Activated T-helper 17 cell treated with anti-CD3 and anti-CD28 coated beads, Interleukin-2, amount 50 U/mL, for 72 hours (primary cell): ENCODE measurements around the gene EPGN. TPM values are rescaled to one million over a fixed set of nuclear protein-coding genes. Genes with fewer than 3 reads are reported as not detected.
A peak's percentile ranks its signal among the peaks of the same experiment; 100 is the strongest.
"Not testable (repeated sequence)": the region's sequence is repeated elsewhere in the genome, so short reads cannot be mapped to it uniquely, and the experiment has no call there.

Experiments used
- ATAC-seq: fragments of 150-1000 bp; cut with Tn5 transposase; replicated peaks from 2 replicates; pipeline ENCODE4 v1.10.0; 2021; ENCODE audit warnings: mild to moderate bottlenecking, moderate library complexity
- H3K27ac Mint-ChIP-seq: one replicate; pipeline ENCODE4 v1.8.0; 2022; ENCODE audit warnings: mixed read lengths
- H3K27me3 Mint-ChIP-seq: one replicate; pipeline ENCODE4 v1.8.0; 2022; ENCODE audit warnings: mixed read lengths
- H3K36me3 Mint-ChIP-seq: one replicate; pipeline ENCODE4 v1.8.0; 2022; ENCODE audit warnings: low read depth, mild to moderate bottlenecking, mixed read lengths
- H3K4me1 Mint-ChIP-seq: one replicate; pipeline ENCODE4 v1.8.0; 2022; ENCODE audit warnings: mixed read lengths
- H3K4me3 Mint-ChIP-seq: one replicate; pipeline ENCODE4 v1.8.0; 2022; ENCODE audit warnings: mild to moderate bottlenecking, mixed read lengths
- H3K9me3 Mint-ChIP-seq: one replicate; pipeline ENCODE4 v1.8.0; 2022; ENCODE audit warnings: mixed read lengths
- total RNA-seq, 2 donors: library from RNA; stranded (reverse); gene quantifications; one replicate each; pipeline ENCODE4 v1.2.3, GENCODE V29; 2022

Gene EPGN
- total RNA-seq, 2 donors from 2014 or later = not detected

DNA sequence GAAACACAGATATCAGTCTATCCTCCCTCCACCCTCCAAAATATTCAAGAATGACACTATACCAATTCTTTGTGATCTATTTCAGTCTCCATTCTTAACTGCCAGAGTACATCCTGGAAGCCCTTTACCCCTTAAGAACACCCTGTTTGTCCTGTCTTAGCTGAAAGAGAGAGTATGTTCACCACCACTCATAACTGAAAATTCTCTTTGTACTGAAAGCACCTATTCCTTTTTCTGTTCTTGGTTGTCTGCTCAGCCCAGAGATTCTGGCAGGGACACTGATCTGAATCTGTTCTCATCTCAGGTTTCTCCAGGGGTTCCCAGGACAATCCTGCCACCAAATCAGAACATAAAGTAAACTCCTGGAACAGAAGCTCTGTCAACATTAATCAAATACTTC, 31.2 kb downstream of the EPGN start:
- Mint-ChIP-seq H3K36me3 (no peaks in the 10 kb centered on the region), H3K27ac (no peak overlapping the region), H3K4me1 (no peaks in the 10 kb centered on the region), H3K9me3 (peaks cover 7% of the 10 kb centered on the region), H3K4me3 (no peak overlapping the region), H3K27me3 (peaks cover 14% of the 10 kb centered on the region)
- no peak for ATAC-seq

DNA sequence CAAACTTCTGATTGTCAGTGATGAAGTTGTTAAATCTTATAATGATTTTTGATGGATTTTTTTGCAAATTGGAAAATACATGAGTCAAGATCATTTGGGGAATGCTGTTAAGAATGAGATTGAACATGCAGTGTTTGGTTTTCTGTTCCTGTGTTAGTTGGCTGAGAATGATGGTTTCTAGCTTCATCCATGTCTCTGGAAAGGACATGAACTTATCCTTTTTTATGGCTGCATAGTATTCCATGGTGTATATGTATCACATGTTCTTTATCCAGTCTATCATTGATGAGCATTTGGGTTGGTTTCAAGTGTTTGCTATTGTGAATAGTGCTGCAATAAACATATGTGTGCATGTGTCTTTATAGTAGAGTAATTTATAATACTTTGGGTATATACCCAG, 32.2 kb downstream of the EPGN start:
- not testable (repeated sequence) for H3K9me3 Mint-ChIP-seq, H3K27ac Mint-ChIP-seq, H3K4me1 Mint-ChIP-seq, H3K36me3 Mint-ChIP-seq, H3K4me3 Mint-ChIP-seq, ATAC-seq
- peaks cover 18% of the 10 kb centered on the region for H3K27me3 Mint-ChIP-seq

GRCh38 chr4:74344031-74344430, 35.8 kb downstream of the EPGN start:
- no peaks in the 10 kb centered on the region for H3K36me3 Mint-ChIP-seq

DNA sequence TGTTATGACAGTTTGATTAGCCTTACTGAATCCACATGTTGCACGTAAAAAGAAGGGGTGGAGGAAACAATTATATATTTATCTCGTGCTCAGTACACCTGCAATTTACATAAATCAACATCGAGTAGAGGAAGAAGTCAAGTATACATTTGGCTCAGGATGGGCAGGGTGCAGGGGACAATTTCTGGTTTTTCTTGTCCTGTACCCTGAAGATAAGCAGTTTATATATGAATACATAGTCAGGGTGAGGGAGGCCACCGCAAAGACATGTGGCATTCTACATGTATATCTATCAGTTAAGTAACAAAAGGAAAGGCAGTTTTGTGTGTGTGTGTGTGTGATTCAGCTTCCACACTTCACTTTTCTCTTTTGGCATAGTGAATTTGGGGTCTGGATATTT, 45.6 kb downstream of the EPGN start:
- no peak overlapping the region for H3K4me3 Mint-ChIP-seq
- H3K9me3 Mint-ChIP-seq = no peaks in the 10 kb centered on the region

More at GRCh38 chr4:74344031-74344430, 35.8 kb downstream of the EPGN start:
- Mint-ChIP-seq H3K4me1 (no peaks in the 10 kb centered on the region), H3K9me3 (peaks cover 9% of the 10 kb centered on the region), H3K4me3 (no peak overlapping the region), H3K27ac (no peak overlapping the region), H3K27me3 (peaks cover 15% of the 10 kb centered on the region)
- ATAC-seq = no peak

DNA sequence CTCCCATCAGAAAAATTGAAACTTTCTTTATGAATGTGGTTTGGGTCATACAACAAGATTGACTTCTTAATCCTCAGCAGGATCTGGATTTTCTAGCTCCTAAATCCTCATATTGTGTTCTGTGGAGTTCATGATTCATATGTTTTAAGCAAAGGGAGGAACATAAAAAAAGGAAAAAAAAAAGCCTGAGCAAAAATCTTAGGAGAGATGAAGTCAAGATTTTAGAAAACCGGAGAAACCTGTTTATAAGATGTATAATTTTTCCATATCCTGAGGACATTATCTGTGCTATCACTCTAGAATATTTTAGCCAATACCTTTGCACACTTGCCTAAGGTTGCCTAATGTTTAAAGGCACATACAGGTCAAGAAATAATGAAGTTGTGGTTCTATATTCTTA, 49.7 kb downstream of the EPGN start:
- no peaks in the 10 kb centered on the region for H3K9me3 Mint-ChIP-seq
- H3K27me3 Mint-ChIP-seq = peaks cover 24% of the 10 kb centered on the region
- H3K4me3 Mint-ChIP-seq = no peak overlapping the region
- no peaks in the 10 kb centered on the region for H3K4me1 Mint-ChIP-seq
- no peak overlapping the region for H3K27ac Mint-ChIP-seq
- ATAC-seq = no peak
- H3K36me3 Mint-ChIP-seq = no peaks in the 10 kb centered on the region

More for the DNA sequence above, 45.6 kb downstream of the EPGN start:
- no peak for ATAC-seq
- Mint-ChIP-seq H3K36me3 (no peaks in the 10 kb centered on the region), H3K27ac (no peak overlapping the region), H3K27me3 (peaks cover 19% of the 10 kb centered on the region), H3K4me1 (no peaks in the 10 kb centered on the region)

- ATAC-seq = no peak
- peaks cover 31% of the 10 kb centered on the region for H3K27me3 Mint-ChIP-seq
- H3K9me3 Mint-ChIP-seq = no peaks in the 10 kb centered on the region
- H3K36me3 Mint-ChIP-seq = no peaks in the 10 kb centered on the region
- H3K27ac Mint-ChIP-seq = no peak overlapping the region
- H3K4me1 Mint-ChIP-seq = peaks cover 6% of the 10 kb centered on the region
- H3K4me3 Mint-ChIP-seq = no peak overlapping the region
Measured at GRCh38 chr4:74361671-74362070, 53.4 kb downstream of the EPGN start.

DNA sequence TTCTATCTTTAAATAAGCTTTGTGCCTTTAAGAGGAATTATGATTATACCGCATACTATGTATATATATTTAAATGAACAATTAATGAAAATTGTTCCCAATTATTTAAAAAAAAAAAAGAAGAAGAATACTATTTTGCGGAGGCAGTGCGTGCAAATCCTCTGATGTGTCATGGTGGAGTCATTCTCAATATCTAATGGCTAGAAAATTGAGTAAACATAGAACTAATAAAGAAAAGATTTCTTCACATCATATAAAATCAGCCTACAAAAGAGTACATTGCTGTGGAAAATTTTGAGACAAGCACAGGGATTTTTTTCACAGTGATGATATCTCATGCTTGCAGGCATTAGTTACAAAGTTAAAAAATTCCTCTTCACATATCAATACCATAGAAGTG, 54.1 kb downstream of the EPGN start:
- Mint-ChIP-seq H3K27me3 (peaks cover 34% of the 10 kb centered on the region), H3K4me3 (no peak overlapping the region), H3K9me3 (no peaks in the 10 kb centered on the region), H3K36me3 (no peaks in the 10 kb centered on the region), H3K4me1 (peaks cover 6% of the 10 kb centered on the region), H3K27ac (no peak overlapping the region)
- no peak for ATAC-seq

DNA sequence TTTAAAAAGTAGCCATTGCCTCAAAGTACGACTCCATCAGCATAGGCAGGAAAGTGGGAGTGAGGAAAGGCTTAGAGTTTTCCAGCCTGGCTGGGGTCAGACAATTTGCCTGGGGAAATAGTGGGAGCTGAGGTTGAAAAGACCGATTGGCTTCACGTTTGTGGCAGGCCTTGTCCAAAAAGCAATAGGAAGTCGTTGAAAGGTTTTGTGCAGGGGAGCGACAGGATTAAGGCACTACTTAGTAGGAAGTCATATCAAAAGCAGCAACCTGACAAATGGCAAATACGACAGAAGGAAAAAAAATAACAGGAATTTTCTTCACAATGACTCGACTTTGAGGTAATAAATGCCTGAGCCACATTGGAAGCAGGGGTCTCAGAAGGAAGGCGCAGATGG, 56.0 kb downstream of the EPGN start:
- ATAC-seq = no peak
- Mint-ChIP-seq H3K4me3 (peak overlapping the region; percentile 55), H3K36me3 (no peaks in the 10 kb centered on the region), H3K4me1 (peaks cover 6% of the 10 kb centered on the region), H3K9me3 (no peaks in the 10 kb centered on the region), H3K27ac (no peak overlapping the region), H3K27me3 (peaks cover 40% of the 10 kb centered on the region)

DNA sequence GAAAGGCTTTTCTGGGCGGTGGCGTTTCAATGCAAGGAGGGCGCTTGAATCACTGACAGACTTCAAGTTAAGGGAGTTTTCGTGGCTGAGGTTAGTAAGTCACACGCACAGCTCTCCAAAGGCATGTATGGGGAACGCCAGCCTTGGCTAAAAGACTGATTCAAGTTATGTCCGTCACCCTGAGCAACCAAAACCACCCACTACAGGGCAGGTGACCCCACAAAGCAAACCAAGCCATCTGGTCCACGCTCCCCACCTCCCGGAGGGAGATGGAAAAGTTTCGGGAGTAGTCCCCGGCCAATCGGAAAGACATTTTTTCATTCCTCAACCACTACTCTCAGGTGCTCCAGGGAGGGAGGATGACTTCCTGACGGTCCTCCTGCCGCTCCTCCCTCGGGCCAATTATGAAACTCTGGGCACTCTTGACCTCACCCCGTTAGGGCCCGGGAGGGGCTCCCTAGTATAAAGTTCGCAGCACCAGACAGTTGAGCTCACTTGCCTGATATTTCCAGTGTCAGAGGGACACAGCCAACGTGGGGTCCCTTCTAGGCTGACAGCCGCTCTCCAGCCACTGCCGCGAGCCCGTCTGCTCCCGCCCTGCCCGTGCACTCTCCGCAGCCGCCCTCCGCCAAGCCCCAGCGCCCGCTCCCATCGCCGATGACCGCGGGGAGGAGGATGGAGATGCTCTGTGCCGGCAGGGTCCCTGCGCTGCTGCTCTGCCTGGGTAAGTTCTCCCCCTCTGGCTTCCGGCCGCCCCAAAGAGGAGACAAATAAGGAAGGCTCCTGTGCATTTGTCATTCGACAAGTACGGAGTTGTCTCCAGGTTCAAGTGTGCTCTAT, 56.6 kb downstream of the EPGN start, which contains the start of gene EREG:
EREG (plus strand) TSS at position 494 of the 840 bp plus-strand sequence; CDS start at position 658, 164 bp downstream.
- peaks cover 41% of the 10 kb centered on the region for H3K27me3 Mint-ChIP-seq
- H3K4me3 Mint-ChIP-seq = peak within 1 kb of the TSS; percentile 55
- H3K27ac Mint-ChIP-seq = no peak within 1 kb of the TSS
- no peaks in the 10 kb centered on the region for H3K36me3 Mint-ChIP-seq
- ATAC-seq = peak; percentile 37
- H3K9me3 Mint-ChIP-seq = no peaks in the 10 kb centered on the region
- H3K4me1 Mint-ChIP-seq = peaks cover 6% of the 10 kb centered on the region

DNA sequence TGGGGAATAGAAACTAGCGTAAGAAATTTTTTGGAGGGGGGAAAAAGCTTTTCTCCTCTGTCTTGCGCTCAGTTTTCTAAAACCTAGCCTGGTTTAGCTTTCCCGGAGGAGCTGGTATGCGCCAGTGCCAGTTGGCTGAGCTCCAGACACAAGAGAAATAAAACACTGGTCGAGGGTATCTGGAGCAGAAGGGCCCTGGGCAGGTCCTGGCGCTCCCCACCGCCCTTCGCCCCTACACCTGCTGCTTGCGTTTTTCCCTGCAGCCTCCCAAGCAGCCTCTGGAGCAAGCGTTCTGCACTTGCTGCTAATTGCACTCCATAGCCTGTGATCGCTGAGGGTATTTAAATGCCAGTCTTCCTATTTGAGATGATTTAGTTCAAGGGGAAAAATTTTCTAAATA, 57.5 kb downstream of the EPGN start:
- Mint-ChIP-seq H3K27me3 (peaks cover 41% of the 10 kb centered on the region), H3K4me1 (peaks cover 6% of the 10 kb centered on the region), H3K4me3 (peak overlapping the region; percentile 55), H3K36me3 (no peaks in the 10 kb centered on the region), H3K9me3 (no peaks in the 10 kb centered on the region), H3K27ac (no peak overlapping the region)
- ATAC-seq = no peak

Other genes with a start within 250 kb of the EPGN start
- gene CXCL2, start 209.3 kb upstream of the EPGN start, total RNA-seq = under 1 TPM in 1 of 2 donors, not detected in 1; 0.19 TPM
- gene MTHFD2L, start 150.4 kb upstream of the EPGN start, total RNA-seq = 1 to 10 TPM; 4.0 to 9.4 TPM
- gene EREG, start 56.7 kb downstream of the EPGN start, total RNA-seq = not detected
- under 1 TPM; 0.80 to 0.85 TPM for gene AREG, start 136.7 kb downstream of the EPGN start, total RNA-seq